GM19238 (cell line): ENCODE data around the gene HS3ST1.
"Not testable (repeated sequence)": the region's sequence is repeated elsewhere in the genome, so short reads cannot be mapped to it uniquely, and the experiment has no call there.

Source experiments
- DNase-seq: peaks from one replicate; pipeline ENCODE4 v3.0.0; 2011; ENCODE audit warnings: low spot score; ENCODE audit not compliant: insufficient read length

The HS3ST1 gene

DNA sequence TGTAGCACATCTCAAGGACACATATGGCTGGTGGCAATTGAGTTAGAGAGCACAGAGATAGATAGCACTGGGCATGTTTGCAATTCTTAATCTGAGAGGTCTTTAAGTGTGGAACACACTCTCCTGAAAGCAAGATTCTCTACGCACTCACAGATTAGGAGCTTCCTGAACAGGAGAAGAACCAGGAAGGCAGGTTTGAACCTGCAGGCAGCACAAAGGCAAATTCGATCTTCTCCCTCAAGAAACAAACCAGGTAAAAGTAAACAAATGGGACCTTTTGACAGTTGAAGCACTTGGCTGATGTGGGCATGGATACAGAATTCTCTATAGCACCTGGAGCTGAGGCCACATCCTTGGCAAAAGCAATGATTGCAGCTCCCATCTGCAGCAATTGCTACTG is 24.3 kb downstream of the HS3ST1 start:
- no peak for DNase-seq

DNA sequence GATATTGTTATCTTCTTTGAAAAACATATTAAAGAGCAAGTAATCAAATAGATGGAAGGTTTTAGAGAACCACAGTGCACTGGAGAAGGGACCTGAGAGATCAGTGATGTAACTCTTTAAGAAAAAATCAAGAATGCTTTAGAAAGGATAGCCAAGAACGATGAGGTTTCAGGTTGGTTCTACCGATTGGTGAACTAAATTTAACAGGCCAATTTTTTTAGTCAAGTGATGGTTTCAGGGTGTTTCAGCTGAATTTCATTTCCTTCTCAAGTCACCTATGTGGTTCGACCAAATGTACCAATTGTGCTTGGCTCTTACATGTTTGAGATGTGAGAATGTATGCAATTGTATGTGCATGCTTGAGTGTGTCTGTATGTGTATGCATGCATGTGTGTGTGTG is 26.5 kb downstream of the HS3ST1 start:
- no peak for DNase-seq

DNA sequence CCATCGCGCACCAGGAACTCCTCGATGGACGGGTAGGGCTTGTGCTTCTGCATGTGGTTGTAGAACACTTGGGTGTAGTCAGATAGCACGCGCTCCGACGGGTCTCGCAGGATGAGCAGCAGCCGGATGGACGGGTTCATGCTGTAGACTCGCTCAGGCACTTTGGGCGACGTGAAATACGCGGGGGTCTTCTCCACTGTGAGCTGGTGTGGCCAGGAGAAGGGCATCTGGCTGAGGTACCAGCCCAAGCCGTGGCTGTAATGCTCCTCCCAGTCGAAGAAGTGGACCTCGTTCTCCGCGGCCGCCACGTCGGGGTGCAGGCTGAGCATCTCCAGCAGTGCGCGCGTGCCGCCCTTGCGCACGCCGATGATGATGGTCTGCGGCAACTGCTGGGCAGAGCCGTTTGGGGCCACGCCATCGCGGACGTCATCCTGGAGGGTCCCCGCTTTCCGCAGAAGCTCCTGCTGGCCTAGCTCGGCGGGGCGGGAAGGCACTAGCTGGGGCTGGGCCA is 29.2 kb downstream of the HS3ST1 start:
- DNase-seq: no peak

DNA sequence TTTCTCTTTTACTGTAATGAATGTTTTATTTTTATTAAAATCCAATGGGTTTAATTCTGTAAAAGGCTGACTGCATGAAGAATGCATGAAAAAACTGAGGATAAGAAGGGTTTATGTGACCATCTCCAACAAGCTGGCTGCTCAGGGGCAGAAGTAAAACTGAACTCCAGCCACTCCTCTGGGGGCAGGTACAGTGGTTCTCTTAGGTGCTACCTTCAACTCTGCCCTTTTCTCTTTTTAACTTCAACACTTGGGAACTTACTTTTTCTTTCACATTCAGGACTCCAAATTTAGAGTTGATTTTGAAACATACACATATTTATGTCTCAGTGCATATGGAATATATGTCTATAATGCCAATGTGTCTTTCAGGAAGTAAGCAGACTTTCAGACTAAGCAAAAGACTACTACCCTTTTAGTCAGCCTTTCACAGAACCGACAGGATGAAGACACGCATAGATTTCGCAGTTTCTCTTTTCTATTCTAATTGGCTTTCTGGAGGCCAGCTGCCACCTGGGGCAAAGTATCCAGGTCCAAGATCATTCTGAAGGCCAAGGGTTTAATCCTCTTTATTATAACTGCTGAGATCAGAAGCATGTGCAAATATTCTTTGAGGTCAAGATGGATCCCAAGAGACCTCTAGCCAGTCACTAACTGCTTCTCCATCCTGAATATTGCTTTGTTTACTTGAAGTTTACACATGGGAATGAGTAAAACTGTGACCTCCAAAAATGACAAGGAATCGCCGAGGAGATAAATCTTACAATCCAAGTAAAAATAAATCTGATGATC is 30.7 kb downstream of the HS3ST1 start:
- peak; percentile 35 for DNase-seq

DNA sequence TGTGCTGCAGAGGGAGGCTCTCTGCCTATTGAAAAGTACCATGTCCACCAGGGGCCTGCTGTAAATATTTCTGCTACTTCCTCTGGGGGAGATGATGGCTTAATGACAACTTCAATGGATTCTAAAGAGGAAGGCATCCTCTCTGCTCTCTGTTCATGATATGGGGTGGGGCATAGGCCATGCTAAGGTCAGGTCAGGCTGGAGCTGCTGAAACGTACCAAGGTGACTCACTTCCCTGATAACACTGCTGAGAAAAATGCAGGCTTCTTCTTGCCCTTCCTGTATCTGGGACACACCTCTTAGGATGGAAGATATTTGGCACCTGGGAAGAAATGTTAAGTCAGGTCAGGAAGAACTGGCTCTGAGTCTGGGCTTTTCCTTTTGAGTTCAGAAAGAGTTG is 31.5 kb downstream of the HS3ST1 start:
- no peak for DNase-seq

DNA sequence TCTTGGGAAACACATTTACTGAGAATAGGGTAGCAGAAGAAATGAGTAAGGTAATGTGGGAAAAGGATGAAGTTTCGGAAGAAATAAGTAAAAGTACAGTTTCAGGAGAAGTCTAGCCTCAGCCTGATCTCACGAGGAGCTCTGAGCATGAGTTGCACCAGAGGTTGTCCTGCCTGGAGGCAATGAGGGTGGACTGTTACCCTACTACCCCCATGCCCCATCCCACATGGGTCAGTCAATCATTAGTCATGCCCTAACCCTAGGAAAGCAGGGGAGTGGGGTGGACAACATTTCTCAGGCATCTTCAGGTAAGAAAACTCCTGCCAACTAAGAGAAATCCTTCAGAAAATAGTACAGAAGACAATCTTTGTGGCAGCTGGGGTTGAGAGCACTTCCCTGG is 35.1 kb downstream of the HS3ST1 start:
- no peak for DNase-seq

DNA sequence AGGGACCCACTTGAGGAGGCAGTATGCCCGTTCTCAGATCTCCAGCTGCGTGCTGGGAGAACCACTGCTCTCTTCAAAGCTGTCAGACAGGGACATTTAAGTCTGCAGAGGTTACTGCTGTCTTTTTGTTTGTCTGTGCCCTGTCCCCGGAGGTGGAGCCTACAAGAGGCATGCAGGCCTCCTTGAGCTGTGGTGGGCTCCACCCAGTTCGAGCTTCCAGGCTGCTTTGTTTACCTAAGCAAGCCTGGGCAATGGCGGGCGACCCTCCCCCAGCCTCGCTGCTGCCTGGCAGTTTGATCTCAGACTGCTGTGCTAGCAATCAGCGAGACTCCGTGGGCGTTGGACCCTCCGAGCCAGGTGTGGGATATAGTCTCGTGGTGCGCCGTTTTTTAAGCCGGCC is 44.6 kb downstream of the HS3ST1 start:
- not testable (repeated sequence) for DNase-seq

DNA sequence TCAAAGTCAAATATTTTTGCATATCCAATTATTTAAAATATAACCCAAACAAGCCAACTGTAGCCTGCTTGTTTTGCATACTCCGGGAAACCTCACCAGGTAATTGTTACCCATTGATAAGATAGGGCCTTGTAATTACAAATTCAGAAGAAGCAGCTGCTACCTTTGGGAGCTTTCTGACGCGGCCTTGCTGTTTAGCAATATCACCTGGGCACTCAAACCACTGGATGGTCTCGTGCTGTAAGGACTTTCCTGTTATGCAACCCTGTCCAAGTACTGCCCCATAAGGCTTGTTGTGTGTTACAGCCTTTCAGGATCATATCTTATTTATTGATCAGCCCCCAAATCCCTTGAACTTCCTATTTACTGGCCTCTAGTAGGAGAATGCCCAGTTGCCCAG is 52.1 kb downstream of the HS3ST1 start:
- DNase-seq: no peak

DNA sequence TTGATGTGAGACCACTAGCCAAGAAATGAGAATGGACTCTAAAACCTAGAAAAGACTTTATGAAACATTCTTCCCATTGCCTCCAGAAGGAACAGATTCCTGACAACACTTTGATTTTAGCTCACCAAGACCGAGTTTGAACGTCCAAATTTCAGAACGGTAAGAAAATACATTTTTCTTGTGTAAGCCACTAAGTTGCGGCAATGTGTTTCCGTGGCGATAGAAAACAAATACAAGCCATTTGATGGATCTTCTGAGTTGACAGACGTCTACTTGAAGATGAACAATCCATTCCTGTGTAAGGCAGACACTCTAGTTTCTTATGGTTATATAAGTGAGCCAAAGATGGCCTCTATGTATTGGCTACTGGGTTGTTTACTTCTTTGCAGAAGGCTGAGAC is 52.5 kb downstream of the HS3ST1 start:
- DNase-seq: no peak

DNA sequence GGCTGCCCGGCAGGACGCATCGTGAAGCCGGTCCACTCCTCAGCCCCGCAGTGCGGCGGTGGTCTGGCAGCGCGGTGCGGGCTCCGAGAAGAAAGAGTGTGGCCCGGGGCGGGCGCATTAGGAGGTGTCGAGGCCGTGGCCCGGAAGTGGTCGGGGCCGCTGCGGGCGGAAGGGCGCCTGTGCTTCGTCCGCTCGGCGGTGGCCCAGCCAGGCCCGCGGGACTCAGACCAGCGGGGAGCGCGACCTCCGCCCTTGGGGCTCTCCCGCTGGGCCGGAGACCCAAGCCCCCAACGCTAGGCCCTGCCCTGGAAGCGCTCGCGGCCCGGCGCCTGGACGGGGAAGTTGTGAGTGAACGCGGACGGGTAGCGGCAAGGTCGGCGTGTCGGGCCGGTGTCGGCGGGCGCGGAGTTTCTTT is 60.0 kb downstream of the HS3ST1 start:
- no peak for DNase-seq

DNA sequence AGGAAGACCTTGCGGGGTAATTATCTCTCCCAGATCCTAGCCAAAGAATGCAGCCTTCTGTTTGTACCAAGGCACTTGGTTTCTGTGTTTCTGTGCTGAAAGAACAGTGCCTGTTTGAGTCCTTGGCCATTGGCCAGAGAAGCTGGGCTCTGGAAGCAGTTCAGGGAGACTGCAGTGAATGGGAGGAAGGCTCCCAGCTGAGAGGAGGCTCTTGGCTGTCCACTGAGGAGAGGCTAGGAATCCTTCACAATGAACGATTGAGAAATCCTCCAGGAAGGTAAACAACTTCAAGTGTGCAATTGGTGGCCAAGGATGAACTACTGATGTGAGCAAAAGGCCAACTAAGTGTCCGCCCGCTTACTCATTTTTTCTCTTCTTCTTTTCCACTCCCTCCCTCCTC is 61.3 kb downstream of the HS3ST1 start:
- no peak for DNase-seq

DNA sequence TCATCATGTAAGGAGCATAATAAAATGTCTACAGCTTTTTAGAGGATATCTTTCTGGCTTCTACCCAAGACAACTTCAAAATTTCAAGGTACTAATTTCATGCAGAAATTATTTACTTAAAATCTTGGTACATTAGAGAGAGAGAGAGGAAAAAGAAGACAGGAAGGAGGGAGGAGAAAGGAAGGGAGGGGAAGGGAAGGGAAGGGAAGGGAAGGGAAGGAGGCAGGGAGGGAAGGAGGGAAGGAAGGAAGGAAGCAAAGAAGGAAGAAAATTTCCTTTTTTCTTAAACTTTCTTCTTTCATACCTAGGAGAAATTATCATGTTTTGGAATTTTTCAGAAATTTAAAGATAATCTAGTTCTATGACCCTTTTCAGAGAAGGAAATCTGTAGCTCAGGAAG is 61.8 kb downstream of the HS3ST1 start:
- no peak for DNase-seq

DNA sequence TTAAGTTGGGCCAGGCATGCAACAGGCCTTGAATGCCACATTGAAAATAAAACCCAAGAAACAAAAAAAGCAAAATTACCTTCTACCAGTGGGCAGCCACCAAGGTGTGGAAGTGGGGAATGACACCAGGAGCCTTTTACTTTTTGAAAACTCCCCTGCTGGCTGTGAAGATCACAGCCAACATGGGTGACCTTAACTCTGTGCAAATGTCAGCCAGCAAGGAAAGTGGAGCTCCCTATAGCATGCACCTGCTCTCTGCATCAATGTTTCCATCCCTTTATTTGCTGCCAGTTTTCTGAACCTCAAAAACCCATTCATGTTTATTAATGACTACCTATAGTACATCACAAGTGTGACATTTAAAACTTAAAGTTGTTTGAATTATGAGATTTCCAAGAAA is 63.7 kb downstream of the HS3ST1 start:
- no peak for DNase-seq

DNA sequence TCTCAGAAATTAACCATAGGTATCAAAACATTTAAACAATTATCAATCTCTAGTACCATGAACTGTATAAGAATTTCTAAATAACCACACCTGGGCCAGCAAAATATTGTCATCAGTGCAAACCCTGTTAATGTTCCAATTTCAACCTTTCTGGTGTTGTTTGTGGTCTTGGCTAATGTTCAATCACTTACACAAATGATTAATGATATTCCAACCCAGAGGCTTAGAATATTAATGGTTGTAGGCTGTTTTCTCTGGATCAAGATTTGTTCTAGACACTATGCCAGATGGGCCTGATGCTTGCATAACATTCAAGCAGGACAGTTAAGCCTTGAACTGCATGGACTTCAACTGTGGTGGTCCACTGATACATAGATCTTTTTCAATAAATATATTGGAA is 69.1 kb downstream of the HS3ST1 start:
- no peak for DNase-seq

DNA sequence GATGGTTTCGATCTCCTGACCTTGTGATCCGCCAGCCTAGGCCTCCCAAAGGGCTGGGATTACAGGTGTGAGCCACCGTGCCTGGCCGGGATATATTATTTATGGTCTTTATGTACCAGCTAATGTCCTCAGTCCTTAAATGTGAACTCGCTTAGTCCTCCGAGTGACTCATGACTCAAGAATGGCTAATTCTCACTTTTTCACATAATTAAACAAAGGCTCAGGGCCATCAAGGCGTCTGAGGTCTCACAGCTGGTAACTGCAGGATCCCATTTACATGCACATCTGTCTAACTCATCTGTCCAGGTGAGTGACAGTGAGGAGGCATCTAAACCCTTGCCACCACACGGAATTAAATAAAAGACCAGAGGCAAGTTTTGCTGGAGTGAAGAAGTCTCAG is 73.5 kb downstream of the HS3ST1 start:
- no peak for DNase-seq

DNA sequence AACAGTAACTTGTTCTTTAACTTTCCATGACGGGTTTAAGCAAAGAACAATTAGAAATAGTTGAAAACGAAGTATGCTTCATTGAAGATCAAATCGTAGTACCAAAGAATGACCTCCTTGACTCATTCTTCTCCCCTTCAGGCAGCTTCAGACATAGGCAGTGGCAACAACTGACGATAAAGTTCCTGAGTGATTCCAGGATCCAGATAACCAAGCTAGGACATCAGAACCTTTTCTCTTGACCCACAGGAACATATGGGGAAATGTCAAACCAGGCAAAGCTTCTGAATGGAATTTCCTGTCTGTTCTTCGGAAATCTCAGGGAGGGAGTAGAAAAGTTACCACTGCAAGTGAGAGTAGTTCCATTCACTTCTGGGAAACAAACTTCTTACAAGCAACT is 74.2 kb downstream of the HS3ST1 start:
- DNase-seq: no peak

DNA sequence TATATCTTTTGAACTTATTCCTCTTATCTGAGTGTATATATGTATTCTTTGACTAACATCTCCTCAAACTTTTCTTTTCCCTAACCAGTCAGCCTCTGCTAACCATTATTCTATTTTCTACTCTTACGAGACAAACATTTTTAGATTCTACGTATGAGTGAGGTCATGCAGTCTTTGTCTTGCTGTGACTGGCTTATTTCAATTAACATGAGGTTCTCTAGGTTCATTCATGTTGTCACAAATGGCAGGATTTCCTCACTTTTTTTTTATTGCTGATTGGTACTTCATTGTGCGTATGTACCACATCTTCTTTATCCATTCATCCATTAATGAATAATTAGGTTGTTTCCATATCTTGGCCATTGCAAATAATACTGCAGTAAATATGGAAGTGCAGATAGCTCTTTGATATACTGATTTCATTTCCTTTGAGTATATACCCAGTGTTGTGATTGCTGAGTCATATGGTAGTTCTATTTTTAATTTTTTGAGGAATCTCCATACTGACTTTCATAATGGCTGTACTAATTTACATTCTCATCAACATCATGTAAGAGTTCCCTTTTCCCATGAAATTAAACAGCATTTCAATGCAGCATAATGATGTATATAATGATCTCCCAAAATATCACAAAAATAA is 80.1 kb downstream of the HS3ST1 start:
- DNase-seq: no peak

DNA sequence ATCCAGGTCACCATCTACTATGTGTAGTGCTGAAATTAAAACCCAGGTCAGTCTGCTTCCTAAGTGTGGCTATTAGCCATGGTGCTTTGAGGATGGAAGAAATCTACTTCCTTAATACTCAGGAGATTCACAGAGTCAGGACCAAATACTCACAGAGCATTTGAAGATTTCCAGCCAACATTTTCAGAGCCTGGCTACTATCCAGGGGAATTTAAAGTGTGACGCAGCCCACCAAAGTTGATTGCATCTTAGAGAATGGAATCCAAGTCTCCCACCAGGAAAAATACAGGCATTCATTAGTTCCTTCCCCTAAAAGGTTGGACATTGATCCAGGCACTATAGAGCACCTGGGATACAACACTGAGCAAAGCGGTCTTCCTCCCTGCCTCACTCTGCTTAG is 83.8 kb downstream of the HS3ST1 start:
- no peak for DNase-seq

DNA sequence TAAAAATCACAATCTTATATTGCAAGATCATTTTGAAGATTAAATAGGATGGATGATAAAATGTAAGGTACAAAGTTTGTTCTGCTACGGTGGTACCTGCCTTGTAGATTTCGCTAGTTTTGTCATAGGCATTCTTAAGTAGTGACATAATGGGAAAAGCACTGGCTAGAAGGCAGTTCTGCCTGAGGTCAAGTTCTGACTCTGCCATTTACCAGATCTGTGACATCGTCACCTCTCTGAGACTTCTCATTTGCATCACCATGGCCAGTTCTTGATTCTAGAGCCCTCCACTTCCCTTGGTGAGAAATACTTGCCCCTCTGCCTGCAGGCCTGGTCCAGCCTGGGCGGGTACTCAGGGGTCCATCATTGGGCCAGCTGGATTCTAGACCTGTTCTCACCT is 85.2 kb downstream of the HS3ST1 start:
- no peak for DNase-seq
